Stimulated activated effector memory CD8-positive, alpha-beta T cell treated with anti-CD3 and anti-CD28 coated beads, Interleukin-12 subunit alpha, Interleukin-12 subunit beta, amount 100 ng/mL, for 72 hours (primary cell): ENCODE data around the gene ENAH.

Experiments
- ATAC-seq: fragments of 150-1000 bp; cut with Tn5 transposase; 2 replicates; pipeline ENCODE4 v1.10.0; 2021
- DNase-seq, 2 donors: peaks; one replicate each; pipeline ENCODE4 v3.0.0; 2021 to 2022; ENCODE audit warnings: low spot score in 2 of 2
- H3K27ac Mint-ChIP-seq: one replicate; pipeline ENCODE4 v1.8.0; 2022; ENCODE audit warnings: mild to moderate bottlenecking, mixed read lengths
- H3K36me3 Mint-ChIP-seq: one replicate; pipeline ENCODE4 v1.8.0; 2022; ENCODE audit warnings: mild to moderate bottlenecking, mixed read lengths
- H3K4me1 Mint-ChIP-seq: one replicate; pipeline ENCODE4 v1.8.0; 2022; ENCODE audit warnings: mixed read lengths
- H3K4me3 Mint-ChIP-seq: one replicate; pipeline ENCODE4 v1.8.0; 2022; ENCODE audit warnings: mild to moderate bottlenecking, mixed read lengths
- H3K9me3 Mint-ChIP-seq: one replicate; pipeline ENCODE4 v1.8.0; 2022; ENCODE audit warnings: mixed read lengths

Gene ENAH

DNA sequence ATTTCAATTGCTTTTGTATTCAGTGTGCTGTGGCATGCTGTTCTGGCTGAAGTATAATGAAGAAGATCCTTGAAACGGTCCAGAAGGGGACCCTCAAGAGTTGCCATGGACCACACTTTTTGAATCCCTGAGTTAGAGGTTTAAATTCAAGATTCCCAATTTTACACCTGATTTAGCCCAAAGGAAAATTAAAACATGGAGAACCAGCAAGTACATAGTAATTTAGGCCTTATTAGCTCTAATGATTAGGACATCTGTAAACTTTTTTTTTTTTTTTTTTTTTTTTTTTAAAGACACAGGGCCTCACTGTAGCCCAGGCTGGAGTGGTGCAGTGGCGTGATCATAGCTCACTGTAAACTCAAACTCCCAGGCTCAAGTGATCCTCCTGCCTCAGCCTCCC lies 107.3 kb downstream of the ENAH start:
- no peak for DNase-seq
- H3K9me3 Mint-ChIP-seq: no peaks in the 10 kb centered on the region
- ATAC-seq: no peak
- H3K27ac Mint-ChIP-seq: no peak overlapping the region
- H3K4me3 Mint-ChIP-seq: no peak overlapping the region
- H3K4me1 Mint-ChIP-seq: no peaks in the 10 kb centered on the region
- H3K36me3 Mint-ChIP-seq: no peaks in the 10 kb centered on the region

DNA sequence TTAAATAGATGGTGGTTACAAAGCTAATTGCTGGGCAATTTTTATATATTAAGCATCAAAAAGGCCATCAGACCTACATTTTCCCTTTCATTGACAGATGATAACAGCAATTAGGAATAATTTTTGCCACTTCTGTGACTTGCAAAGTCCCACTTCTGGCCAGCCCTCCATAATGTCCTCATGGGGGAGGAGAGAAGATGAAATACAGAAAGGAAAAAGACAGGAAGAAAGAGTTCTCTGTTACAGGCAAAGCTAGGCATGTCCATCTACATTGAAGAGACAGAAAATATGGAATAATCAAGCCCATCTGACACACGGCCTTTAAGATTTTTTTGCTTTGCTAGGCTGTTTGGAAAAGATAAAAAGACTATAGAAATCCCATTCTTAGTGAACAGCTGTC lies 108.0 kb downstream of the ENAH start:
- DNase-seq (no peak), ATAC-seq (no peak)
- Mint-ChIP-seq H3K36me3 (no peaks in the 10 kb centered on the region), H3K4me3 (no peak overlapping the region), H3K9me3 (no peaks in the 10 kb centered on the region), H3K4me1 (no peaks in the 10 kb centered on the region), H3K27ac (no peak overlapping the region)

- ATAC-seq (no peak), DNase-seq (no peak)
- no peak overlapping the region for H3K27ac Mint-ChIP-seq
- H3K4me3 Mint-ChIP-seq: no peak overlapping the region
- no peaks in the 10 kb centered on the region for H3K4me1 Mint-ChIP-seq
- H3K36me3 Mint-ChIP-seq: no peaks in the 10 kb centered on the region
- no peaks in the 10 kb centered on the region for H3K9me3 Mint-ChIP-seq
These were observed 108.7 kb downstream of the ENAH start for GRCh38 chr1:225544263-225544662.

DNA sequence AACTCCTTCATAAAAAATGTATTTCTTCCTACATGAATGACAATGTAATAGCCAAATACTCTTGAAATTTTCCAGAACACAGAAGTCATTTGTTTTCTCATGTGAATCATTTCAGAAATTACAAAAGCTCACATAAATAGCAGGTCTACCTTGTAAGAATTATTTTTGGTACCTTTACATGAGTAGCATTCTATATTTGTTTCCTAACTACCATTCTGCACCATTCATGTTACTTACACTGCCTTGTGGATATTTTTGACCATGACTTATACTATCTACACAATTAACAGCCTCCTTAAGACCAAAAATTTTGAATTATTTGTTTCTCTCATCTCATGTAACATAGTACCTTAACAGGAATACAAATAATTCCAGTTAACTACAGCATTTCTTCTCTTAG lies 109.6 kb downstream of the ENAH start:
- no peak for DNase-seq
- H3K9me3 Mint-ChIP-seq: no peaks in the 10 kb centered on the region
- no peak overlapping the region for H3K4me3 Mint-ChIP-seq
- no peaks in the 10 kb centered on the region for H3K4me1 Mint-ChIP-seq
- no peak for ATAC-seq
- no peak overlapping the region for H3K27ac Mint-ChIP-seq
- no peaks in the 10 kb centered on the region for H3K36me3 Mint-ChIP-seq

DNA sequence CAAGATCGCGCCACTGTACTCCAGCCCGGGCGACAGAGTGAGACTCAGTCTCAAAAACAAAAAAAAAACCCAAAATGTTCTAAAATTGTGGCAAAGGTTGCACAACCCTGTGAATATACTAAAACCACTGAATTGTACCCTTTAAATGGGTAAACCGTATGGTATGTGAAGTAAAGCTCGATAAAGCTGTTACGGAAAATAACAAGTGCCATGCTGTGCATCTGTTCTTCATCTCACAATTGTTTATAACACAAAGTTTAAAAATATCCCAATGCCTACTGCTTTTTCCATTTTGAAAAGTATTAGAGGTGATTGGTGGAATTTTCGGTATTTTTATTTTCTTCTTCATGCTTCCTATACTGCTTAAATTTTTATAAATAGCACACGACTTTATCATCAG lies 111.5 kb downstream of the ENAH start:
- H3K4me1 Mint-ChIP-seq: no peaks in the 10 kb centered on the region
- no peak overlapping the region for H3K4me3 Mint-ChIP-seq
- H3K36me3 Mint-ChIP-seq: no peaks in the 10 kb centered on the region
- no peak overlapping the region for H3K27ac Mint-ChIP-seq
- ATAC-seq (no peak), DNase-seq (no peak)
- no peaks in the 10 kb centered on the region for H3K9me3 Mint-ChIP-seq

GRCh38 chr1:225539575-225539974 lies 113.3 kb downstream of the ENAH start:
- H3K36me3 Mint-ChIP-seq: no peaks in the 10 kb centered on the region
- DNase-seq (no peak), ATAC-seq (no peak)
- no peaks in the 10 kb centered on the region for H3K4me1 Mint-ChIP-seq
- H3K9me3 Mint-ChIP-seq: no peaks in the 10 kb centered on the region
- no peak overlapping the region for H3K27ac Mint-ChIP-seq
- no peak overlapping the region for H3K4me3 Mint-ChIP-seq

- H3K36me3 Mint-ChIP-seq: no peaks in the 10 kb centered on the region
- H3K9me3 Mint-ChIP-seq: no peaks in the 10 kb centered on the region
- no peaks in the 10 kb centered on the region for H3K4me1 Mint-ChIP-seq
- DNase-seq (no peak), ATAC-seq (no peak)
- no peak overlapping the region for H3K27ac Mint-ChIP-seq
- H3K4me3 Mint-ChIP-seq: no peak overlapping the region
These were observed 113.9 kb downstream of the ENAH start for GRCh38 chr1:225539069-225539468.

- no peak overlapping the region for H3K4me3 Mint-ChIP-seq
- H3K9me3 Mint-ChIP-seq: no peaks in the 10 kb centered on the region
- no peaks in the 10 kb centered on the region for H3K4me1 Mint-ChIP-seq
- H3K27ac Mint-ChIP-seq: no peak overlapping the region
- DNase-seq (no peak), ATAC-seq (no peak)
- H3K36me3 Mint-ChIP-seq: no peaks in the 10 kb centered on the region
These were observed 115.2 kb downstream of the ENAH start for GRCh38 chr1:225537554-225538251.

DNA sequence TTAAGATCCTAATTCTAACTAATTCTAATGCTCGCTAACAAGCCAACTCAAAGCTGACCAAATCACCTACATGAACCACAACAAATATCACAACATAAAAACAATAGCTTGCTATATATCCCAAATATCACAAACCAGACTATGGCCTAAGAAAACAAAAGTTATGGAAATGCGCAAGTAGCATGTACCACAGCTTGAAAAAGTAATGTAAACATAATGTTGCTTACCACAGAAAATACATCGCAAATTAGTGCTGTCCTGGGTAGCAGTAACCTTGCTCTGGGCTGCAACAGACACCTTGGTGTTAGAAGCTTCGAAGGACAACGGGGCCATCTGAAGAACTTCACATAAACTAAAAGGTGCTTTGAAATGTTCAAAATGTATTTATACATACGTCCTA lies 117.6 kb downstream of the ENAH start:
- no peak for ATAC-seq
- DNase-seq: no peak
- H3K27ac Mint-ChIP-seq: no peak overlapping the region
- no peaks in the 10 kb centered on the region for H3K4me1 Mint-ChIP-seq
- no peaks in the 10 kb centered on the region for H3K9me3 Mint-ChIP-seq
- no peak overlapping the region for H3K4me3 Mint-ChIP-seq
- no peaks in the 10 kb centered on the region for H3K36me3 Mint-ChIP-seq

DNA sequence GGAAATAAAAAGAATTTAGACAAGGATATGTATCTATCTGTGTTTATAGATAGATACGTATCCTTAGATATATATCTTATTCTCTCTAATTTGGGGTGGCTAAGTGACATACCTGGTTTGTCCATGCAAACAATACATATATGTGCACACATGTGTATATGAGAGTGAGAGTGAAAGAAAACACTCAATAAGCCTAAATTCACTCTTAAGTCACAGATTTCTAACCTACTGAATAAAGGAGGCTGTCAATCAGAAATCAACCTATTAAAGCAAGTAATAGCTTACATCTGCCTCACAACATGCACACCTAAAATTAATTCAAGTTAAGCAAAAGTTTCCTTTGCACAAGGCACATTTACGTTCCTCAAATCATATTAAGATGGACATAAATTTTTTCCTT lies 118.2 kb downstream of the ENAH start:
- H3K4me3 Mint-ChIP-seq: no peak overlapping the region
- H3K27ac Mint-ChIP-seq: no peak overlapping the region
- H3K9me3 Mint-ChIP-seq: no peaks in the 10 kb centered on the region
- DNase-seq: no peak
- ATAC-seq: no peak
- no peaks in the 10 kb centered on the region for H3K4me1 Mint-ChIP-seq
- no peaks in the 10 kb centered on the region for H3K36me3 Mint-ChIP-seq

DNA sequence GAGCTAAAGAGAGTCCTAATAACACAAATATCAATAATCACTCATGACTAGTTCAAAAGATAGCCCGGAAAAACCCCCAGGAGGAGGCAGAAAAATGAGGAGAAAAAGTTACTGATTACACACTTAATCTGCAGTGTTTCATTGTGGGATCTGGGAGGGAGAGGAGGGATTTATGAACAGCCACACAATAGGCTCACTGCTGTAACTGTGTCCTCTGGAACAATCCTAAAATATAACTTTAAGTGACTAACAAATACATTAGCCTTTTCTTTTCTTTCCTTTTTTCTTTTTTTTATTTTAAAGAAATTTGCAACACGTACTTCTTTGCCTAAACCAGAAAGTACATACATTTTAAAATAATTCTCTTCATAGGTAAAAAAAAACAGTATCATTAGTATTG lies 118.8 kb downstream of the ENAH start:
- DNase-seq (no peak), ATAC-seq (no peak)
- H3K4me1 Mint-ChIP-seq: no peaks in the 10 kb centered on the region
- H3K4me3 Mint-ChIP-seq: no peak overlapping the region
- no peaks in the 10 kb centered on the region for H3K36me3 Mint-ChIP-seq
- no peaks in the 10 kb centered on the region for H3K9me3 Mint-ChIP-seq
- no peak overlapping the region for H3K27ac Mint-ChIP-seq

DNA sequence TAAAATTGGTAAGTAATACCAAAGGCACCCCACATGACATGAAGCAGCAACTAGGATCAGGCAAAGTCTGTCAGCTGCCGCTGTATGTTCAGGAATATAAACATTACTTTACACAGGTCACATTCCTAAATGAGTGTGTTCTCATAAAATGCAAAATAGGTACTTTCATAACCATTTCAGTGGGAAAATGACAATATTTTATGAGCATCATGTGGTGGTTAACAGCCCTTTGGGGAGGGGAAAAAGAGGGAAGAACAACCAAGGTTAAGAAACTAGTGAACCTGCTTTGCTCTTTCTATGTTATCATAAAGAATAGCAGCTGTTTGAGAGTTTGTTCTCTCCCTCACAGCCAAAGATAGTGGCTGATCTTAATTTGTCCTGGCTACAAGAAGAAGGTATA lies 119.7 kb downstream of the ENAH start:
- DNase-seq: no peak
- Mint-ChIP-seq H3K4me1 (no peaks in the 10 kb centered on the region), H3K27ac (no peak overlapping the region), H3K9me3 (no peaks in the 10 kb centered on the region), H3K36me3 (no peaks in the 10 kb centered on the region), H3K4me3 (no peak overlapping the region)
- ATAC-seq: no peak

GRCh38 chr1:225532240-225532944 lies 120.5 kb downstream of the ENAH start:
- Mint-ChIP-seq H3K4me3 (no peak overlapping the region), H3K9me3 (no peaks in the 10 kb centered on the region), H3K27ac (no peak overlapping the region), H3K36me3 (no peaks in the 10 kb centered on the region), H3K4me1 (no peaks in the 10 kb centered on the region)
- DNase-seq (no peak), ATAC-seq (no peak)

DNA sequence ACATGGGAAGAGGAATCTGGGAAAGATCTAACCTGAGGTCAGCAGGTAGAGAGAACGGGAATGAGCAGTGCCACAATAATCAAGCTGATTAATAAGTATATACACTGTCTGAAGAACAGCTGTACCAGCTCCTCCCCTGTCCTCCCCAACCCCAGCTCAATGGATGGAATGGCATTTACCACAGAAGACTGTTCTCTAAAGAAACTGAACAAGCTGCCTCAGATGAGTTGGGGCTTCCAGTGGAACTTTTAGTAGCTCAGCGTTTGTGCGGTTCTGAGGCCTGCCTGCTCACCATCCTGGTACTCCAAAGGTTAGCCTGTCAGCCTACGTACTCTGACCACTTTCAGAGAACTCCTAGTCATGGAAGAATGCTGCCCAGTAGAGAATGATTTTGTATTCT lies 123.2 kb downstream of the ENAH start:
- DNase-seq (no peak), ATAC-seq (no peak)
- H3K4me3 Mint-ChIP-seq: no peak overlapping the region
- H3K27ac Mint-ChIP-seq: no peak overlapping the region
- no peaks in the 10 kb centered on the region for H3K9me3 Mint-ChIP-seq
- H3K4me1 Mint-ChIP-seq: no peaks in the 10 kb centered on the region
- no peaks in the 10 kb centered on the region for H3K36me3 Mint-ChIP-seq

DNA sequence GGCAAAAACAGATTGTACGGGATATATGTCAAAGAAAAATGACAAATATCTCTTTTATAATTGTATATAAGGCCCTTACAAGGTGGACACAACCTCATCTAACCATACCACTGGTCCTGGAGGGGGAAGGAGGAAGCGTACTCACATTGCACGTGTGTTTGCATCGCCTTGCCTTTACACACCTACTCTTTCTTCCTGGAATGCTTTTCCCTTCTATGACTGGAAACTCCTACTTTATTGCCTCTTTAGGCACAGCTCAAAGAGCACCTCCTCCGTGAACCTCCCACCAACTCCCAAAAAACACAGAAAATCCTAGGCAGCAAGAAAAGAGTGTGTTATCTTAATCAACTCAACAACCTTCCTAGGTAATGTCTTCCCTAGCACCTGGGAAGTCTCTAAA lies 125.3 kb downstream of the ENAH start:
- Mint-ChIP-seq H3K36me3 (no peaks in the 10 kb centered on the region), H3K9me3 (no peaks in the 10 kb centered on the region), H3K4me3 (no peak overlapping the region), H3K27ac (no peak overlapping the region), H3K4me1 (no peaks in the 10 kb centered on the region)
- DNase-seq (no peak), ATAC-seq (no peak)

DNA sequence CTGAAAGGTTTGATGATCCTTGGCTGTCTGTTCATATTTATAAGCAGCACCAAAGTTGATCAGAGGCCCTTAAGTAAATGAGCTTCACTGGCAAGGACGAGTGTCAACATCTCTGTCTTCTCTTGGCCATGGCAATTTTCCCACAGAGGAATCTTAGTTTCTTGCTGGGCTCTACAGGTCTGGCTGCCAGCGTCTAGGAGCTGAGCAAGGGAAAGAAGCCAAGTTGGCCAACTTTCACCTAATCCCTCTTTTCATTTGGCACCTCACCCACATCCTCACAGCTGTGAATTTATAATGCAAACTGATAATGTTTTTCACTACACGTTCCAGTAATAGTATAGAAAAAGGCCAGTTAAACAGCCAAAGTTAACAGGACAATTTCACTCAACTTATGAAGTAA lies 126.0 kb downstream of the ENAH start:
- Mint-ChIP-seq H3K4me3 (no peak overlapping the region), H3K36me3 (no peaks in the 10 kb centered on the region), H3K9me3 (no peaks in the 10 kb centered on the region), H3K27ac (no peak overlapping the region), H3K4me1 (no peaks in the 10 kb centered on the region)
- DNase-seq: no peak
- ATAC-seq: no peak
